Gastroesophageal sphincter (tissue), 3 donors: ENCODE data around the gene SVIP.

ENCODE experiments used
- EP300 ChIP-seq: sonication (generic); formaldehyde crosslinking; IDR thresholded peaks from one replicate; pipeline ENCODE4 v1.6.1; 2017; ENCODE audit warnings: antibody characterized with exemption, mild to moderate bottlenecking
- POLR2A ChIP-seq, 2 donors: fragments of 450-650 bp; IDR thresholded peaks; one replicate each; pipeline ENCODE4 v1.6.1; 2017; ENCODE audit warnings: antibody characterized with exemption in 2 of 2, mild to moderate bottlenecking in 2 of 2, moderate library complexity in 1 of 2
- POLR2AphosphoS5 ChIP-seq: sonication (generic); formaldehyde crosslinking; IDR thresholded peaks from one replicate; pipeline ENCODE4 v1.6.1; 2017; ENCODE audit warnings: antibody characterized with exemption
- TF ChIP-seq, protein P1 (sequence below), 4 experiments: fragments of 200-600 bp in 2 of 4; fragments of 450-650 bp in 2 of 4; sonication (generic) in 1 of 4; IDR thresholded peaks; one replicate each; pipeline ENCODE4 v1.5.1; 2017 to 2019; ENCODE audit warnings: antibody characterized with exemption in 4 of 4, mild to moderate bottlenecking in 2 of 4, moderate library complexity in 2 of 4

DNA sequence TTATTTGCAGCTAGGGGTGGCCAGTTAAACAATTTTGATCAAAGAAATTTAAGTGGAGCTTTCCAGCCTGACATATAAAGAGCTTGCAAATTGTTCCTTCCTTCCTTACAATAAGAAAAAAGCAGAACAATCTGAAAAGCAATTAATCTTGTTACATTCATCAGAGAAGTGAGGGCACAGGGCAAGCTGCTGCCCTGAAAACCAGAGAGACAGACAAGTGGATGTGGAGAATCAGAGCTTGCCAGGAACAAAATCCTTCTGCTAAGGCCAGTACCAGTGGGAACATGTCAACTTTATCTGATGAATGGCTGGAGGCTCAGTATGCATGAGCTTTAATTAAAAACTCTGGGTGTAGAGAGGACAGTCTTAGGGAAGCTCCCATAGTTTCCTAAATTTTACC is 21.9 kb upstream of the SVIP start:
- TF ChIP-seq POLR2A (IDR thresholded peaks at IDR 0.05) (no peak), POLR2AphosphoS5 (no peak), EP300 (no peak)
- TF ChIP-seq, protein P1, sequence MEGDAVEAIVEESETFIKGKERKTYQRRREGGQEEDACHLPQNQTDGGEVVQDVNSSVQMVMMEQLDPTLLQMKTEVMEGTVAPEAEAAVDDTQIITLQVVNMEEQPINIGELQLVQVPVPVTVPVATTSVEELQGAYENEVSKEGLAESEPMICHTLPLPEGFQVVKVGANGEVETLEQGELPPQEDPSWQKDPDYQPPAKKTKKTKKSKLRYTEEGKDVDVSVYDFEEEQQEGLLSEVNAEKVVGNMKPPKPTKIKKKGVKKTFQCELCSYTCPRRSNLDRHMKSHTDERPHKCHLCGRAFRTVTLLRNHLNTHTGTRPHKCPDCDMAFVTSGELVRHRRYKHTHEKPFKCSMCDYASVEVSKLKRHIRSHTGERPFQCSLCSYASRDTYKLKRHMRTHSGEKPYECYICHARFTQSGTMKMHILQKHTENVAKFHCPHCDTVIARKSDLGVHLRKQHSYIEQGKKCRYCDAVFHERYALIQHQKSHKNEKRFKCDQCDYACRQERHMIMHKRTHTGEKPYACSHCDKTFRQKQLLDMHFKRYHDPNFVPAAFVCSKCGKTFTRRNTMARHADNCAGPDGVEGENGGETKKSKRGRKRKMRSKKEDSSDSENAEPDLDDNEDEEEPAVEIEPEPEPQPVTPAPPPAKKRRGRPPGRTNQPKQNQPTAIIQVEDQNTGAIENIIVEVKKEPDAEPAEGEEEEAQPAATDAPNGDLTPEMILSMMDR (IDR thresholded peaks at IDR 0.05) = no peak
